Activated CD4-positive, CD25-positive, alpha-beta regulatory T cell treated with anti-CD3 and anti-CD28 coated beads, Interleukin-2, amount 50 U/mL, for 16 hours (primary cell): ENCODE data around the gene AOAH.

Experiments
- DNase-seq: peaks from one replicate; pipeline ENCODE4 v3.0.0-alpha.2; 2020; ENCODE audit warnings: low read depth, low spot score

AOAH gene

GRCh38 chr7:36635091-36635490, 89.2 kb downstream of the AOAH start:
- DNase-seq: no peak

GRCh38 chr7:36633377-36633776, 90.9 kb downstream of the AOAH start:
- no peak for DNase-seq

GRCh38 chr7:36630112-36630650, 94.1 kb downstream of the AOAH start:
- DNase-seq: no peak

GRCh38 chr7:36629351-36629750, 94.9 kb downstream of the AOAH start:
- no peak for DNase-seq

GRCh38 chr7:36627836-36628235, 96.5 kb downstream of the AOAH start:
- no peak for DNase-seq

GRCh38 chr7:36626111-36626510, 98.2 kb downstream of the AOAH start:
- no peak for DNase-seq

- no peak for DNase-seq
These were observed 99.0 kb downstream of the AOAH start for GRCh38 chr7:36625247-36625646.

GRCh38 chr7:36623247-36623646, 101.0 kb downstream of the AOAH start:
- DNase-seq: no peak

GRCh38 chr7:36621396-36621795, 102.9 kb downstream of the AOAH start:
- DNase-seq: no peak

- DNase-seq: no peak
These were observed 104.1 kb downstream of the AOAH start for GRCh38 chr7:36620166-36620708.

GRCh38 chr7:36617408-36617807, 106.9 kb downstream of the AOAH start:
- no peak for DNase-seq

GRCh38 chr7:36615852-36616540, 108.3 kb downstream of the AOAH start:
- DNase-seq: no peak

GRCh38 chr7:36614959-36615358, 109.3 kb downstream of the AOAH start:
- DNase-seq: no peak

- no peak for DNase-seq
These were observed 111.2 kb downstream of the AOAH start for GRCh38 chr7:36613031-36613614.

- DNase-seq: no peak
These were observed 112.6 kb downstream of the AOAH start for GRCh38 chr7:36611703-36612102.

- no peak for DNase-seq
These were observed 116.6 kb downstream of the AOAH start for GRCh38 chr7:36607721-36608095.

- DNase-seq: no peak
These were observed 117.1 kb downstream of the AOAH start for GRCh38 chr7:36606976-36607720.

- DNase-seq: no peak
These were observed 117.9 kb downstream of the AOAH start for GRCh38 chr7:36606153-36606975.

GRCh38 chr7:36605261-36606051, 118.8 kb downstream of the AOAH start:
- no peak for DNase-seq

GRCh38 chr7:36604806-36605205, 119.5 kb downstream of the AOAH start:
- no peak for DNase-seq
